DLD1 (cell line): Measurements from ENCODE around the gene RPSA.
"Not testable (repeated sequence)": the region's sequence is repeated elsewhere in the genome, so short reads cannot be mapped to it uniquely, and the experiment has no call there.

Experiments
- in situ Hi-C: cut with HindIII; loops from 2 replicates; pipeline ENCODE4 v1.10.0; 2017; ENCODE audit warnings: low sequenced_read_pairs

Gene RPSA

DNA sequence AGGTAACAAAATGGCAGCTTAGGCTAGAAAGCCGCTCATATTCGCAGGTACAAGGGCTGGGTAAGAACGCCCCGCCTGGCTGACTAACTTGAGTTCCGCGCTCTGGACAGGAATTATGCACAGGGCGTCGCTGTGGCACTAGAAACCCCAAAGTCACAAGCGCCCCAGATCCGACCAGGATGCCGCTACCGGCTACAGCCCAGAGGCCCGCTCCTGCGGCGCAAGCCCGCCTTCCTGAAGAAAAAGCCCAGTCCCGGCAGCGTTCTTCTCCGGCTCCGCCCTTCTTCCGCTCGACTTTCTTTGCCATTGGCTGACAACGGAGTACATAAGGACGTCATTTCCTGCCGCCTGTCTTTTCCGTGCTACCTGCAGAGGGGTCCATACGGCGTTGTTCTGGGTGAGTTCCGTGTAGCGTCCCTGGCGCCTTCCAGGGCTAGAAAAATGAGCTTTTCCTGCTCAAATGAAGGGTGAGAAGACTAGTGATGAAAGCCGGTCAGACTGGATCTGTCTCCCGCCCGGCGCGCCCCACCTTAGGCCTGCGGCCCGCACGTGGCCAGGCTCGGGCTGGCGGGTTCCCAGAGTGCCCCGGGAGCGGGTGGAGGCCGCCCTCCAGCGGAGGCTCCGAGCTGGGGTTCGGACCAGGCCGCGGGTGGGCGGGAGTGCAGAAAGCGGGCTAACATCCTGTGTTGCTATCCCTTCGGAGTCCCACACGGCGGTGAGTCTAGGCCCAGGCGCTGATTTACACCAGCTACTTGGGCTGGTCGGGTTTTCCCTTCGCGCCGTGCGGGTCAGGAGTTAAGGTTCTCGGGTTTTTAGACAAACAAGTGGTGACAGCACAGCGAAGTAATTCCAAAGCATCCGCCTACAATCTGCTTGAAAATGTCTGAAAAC is at the start of gene RPSA:
RPSA (plus strand) TSS at position 353 of the 891 bp plus-strand sequence. CDS start 934 bp downstream, outside the sequence.
- in situ Hi-C loops: no loop called here

DNA sequence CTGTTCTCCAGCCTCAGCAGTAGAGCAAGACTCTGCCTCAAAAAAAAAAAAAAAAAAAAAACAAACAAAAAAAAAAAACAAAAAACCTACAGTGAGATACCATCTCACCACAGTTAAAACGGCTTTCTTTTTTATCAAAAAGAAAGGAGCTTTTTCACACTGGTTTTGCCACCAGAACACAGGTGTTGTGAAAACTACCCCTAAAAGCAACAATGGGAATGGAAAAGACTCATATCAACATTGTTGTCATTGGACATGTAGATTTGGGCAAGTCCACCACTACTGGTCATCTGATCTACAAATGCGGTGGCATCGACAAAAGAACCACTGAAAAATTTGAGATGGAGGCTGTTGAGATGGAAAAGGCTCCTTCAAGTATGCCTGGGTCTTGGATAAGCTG is 48.2 kb upstream of the RPSA start:
- in situ Hi-C loops: no loop called here

DNA sequence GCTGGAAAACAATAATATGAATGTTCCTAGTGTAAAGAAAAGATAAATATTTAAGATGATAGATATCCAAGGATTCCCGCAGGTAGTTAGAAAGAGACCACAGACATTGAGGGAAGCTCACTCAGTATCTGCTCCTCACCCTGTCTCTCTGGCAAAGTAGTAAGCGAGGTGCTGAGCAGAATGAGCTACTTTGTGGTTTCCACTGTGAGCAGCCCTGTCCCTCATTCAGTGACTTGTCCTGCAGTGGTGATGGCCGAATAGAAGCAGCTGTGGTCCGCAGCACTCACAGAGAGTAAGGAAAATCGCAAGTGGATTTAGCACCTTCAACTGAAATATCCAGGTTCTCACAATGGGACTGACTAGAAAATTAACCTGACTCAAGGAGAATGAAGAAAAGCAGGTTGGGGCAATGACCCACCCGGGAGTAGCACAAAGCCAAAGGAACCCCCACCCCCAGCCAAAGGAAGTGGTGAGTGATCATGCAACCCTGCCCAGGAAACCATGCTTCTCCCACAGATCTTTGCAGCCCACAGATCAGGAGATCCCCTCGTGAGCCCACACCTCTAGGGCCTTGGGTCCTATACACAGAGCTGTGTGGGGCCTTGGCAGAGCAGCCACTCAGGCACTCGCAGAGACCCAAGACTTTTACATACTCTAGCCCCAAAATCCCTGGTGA is 45.1 kb upstream of the RPSA start:
- in situ Hi-C loops: no loop called here

DNA sequence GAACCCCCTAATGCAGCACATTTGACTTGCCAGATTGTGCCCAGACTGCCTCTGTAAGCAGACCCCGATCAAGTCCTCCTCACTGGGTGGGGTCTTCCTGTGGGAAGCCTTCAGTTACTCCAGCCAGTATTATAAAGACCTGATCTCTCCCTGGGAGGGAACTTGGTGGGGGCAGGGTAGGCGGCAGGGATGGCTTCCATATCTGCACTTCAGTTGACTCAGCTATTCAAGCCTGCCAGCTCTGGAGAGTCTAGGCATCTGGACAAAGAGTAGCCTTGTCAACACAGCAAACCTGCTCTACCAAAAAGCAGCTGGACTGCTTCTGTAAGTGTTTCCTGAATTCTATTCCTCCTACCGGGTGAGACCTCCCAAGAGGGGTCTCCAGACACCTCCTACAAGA is 44.3 kb upstream of the RPSA start:
- in situ Hi-C loops: no loop called here

DNA sequence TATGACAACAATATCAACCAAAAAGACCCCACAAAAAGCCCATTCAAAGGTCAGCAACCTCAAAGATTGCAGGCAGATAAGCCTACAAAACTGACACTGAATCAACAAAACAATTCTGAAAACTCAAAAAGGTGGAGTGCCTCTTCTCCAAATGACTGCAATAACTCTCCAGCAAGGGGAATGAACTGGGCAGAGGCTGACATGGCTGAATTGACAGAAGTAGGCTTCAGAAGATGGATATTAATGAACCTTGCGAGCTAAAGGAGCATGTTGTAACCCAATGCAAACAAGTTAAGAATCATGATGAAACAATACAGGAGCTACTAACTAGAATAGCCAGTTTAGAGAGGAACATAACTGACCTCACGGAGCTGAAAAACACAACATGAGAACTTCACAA is 43.7 kb upstream of the RPSA start:
- in situ Hi-C loops: no loop called here

DNA sequence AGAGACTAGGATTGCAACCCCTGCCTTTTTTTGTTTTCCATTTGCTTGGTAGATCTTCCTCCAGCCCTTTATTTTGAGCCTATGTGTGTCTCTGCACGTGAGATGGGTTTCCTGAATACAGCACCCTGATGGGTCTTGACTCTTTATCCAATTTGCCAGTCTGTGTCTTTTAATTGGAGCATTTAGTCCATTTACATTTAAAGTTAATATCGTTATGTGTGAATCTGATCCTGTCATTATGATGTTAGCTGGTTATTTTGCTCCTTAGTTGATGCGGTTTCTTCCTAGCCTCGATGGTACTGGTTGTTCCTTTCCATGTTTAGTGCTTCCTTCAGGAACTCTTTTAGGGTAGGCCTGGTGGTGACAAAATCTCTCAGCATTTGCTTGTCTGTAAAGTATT is 36.1 kb upstream of the RPSA start:
- in situ Hi-C loops: not testable (repeated sequence)

DNA sequence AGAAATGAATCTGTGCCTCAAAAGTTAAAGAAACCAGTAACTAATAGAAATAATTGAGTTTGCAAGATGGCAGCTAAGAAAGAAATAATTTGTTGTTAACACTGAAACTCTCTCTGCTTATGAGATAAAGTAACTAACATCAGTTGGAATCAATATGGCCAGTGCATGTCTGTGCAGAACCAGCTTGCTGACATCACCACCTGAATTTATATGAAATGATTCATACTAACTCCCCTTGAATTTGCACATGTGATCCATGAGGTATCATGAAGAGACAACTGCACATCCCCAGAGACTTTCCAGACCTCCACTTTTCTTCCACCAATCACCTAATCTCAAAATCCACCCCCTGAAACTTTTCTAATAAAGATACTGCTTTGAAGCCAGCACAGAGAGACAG is 33.7 kb upstream of the RPSA start:
- in situ Hi-C loops: no loop called here

DNA sequence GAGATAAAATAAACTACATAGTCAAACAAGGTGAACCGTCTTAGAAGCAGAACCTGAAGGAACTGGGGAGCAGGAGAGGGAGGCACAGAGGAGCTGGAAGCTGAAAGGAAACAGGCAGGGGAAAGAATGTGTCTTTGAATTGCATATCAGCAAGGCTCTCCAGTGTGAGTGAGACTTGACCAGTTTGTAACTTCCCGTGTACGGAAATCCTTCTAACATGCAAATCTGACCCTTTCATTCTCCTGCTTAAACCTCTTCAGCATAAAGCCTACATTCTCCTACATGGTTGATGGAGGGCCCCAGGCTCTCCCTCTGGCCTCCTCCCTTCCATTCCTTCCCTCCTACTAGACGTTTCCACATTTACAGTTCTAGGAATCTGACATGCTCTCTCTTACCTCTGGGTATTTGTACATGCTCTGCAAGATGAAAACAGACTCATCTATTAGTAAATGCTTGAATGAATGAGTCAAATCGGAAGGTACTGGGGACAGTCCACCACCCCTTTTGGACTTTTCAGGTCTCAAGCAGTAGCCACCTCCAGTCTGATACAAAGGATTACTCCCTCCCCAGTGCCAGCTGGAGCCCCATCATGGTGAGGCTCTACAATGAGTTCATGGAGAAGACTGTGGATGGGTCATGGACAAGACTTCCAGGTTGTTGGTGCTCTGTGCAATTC is 29.4 kb upstream of the RPSA start:
- in situ Hi-C loops: no loop called here

DNA sequence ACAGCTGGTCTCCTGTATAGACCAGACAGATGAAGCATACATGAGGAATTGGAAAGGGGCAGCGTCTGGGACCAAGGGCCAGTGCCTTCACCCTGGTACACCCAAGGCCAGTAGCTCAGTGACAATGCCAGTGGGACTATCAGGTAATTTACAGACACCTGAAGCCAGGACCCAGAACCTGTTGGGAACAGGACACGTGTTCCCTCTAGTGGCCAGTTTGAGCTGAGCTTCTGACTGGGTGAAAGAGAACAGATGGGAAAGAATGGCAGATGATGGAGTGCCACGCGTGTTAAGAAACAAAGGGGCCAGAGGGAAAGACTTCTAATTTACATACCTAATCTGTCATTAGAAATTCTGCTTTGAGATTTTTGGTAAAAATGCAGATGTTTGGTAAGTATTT is 28.4 kb upstream of the RPSA start:
- in situ Hi-C loops: no loop called here

DNA sequence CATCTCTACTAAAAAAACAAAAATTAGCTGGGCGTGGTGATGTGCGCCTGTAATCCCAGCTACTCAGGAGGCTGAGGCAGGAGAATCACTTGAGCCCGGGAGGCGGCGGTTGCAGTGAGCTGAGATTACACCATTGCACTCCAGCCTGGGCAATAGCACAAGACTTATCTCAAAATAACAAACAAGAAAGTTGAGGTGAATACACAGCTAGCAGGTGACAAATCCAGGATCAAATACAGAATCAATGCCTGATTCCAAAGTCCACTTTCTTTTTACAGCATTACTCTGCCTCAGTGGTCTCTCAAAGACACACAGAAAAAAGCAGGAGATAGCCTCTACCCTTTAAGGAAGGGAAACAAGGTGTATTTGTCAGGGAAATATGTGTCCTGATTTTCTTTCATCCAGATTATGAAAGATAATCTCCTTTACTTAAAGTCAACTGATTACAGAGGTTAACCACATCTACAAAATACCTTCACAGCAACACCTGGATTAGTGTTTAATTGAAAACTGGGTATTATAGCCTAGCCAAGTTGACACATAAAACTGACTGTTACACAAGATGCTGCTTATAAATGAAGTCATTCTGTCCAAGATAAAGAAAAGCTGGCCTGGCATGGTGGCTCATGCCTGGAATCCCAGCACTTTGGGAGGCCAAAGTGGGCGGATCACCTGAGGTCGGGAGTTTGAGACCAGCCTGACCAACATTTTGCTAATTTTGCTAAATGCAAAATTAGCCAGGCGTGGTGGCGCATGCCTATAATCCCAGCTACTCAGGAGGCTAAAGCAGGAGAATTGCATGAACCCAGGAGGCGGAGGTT is 27.4 kb upstream of the RPSA start:
- in situ Hi-C loops: no loop called here

DNA sequence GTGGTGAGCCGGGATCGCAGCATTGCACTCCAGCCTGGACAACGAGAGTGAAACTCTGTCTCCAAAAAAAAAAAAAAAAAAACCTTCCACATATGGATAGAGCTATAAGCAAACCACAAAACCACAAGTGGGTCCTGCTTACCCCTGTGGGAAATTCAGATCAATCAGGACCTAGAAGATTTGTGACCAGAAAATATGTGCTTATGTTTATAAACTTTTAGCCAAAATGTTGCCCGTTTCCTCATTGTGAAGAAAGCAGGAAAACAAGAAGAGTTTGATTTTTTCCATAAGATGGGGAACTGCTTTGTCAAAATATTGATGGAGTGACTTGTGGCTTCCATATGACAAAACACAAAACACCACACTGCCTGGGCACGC is 26.8 kb upstream of the RPSA start:
- in situ Hi-C loops: no loop called here

DNA sequence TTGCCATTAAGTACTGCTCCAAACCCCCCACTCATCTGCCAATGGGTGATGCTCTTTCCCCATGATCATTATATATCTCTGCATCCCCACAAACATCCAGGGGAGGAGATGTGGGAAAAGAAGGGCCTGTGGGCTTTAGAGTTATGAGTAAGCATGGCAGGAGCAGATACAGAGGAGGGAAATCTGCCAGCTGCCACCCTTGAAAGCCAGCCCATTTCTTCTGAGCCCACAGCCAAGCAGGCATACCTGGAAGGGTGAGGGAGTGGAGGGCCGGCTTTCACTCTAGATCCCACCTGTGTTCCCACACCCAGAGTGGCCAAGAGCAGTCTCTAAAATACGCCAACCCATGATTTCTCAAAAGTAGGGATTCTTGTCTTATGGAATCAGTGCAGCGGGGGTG is 25.1 kb upstream of the RPSA start:
- in situ Hi-C loops: no loop called here

DNA sequence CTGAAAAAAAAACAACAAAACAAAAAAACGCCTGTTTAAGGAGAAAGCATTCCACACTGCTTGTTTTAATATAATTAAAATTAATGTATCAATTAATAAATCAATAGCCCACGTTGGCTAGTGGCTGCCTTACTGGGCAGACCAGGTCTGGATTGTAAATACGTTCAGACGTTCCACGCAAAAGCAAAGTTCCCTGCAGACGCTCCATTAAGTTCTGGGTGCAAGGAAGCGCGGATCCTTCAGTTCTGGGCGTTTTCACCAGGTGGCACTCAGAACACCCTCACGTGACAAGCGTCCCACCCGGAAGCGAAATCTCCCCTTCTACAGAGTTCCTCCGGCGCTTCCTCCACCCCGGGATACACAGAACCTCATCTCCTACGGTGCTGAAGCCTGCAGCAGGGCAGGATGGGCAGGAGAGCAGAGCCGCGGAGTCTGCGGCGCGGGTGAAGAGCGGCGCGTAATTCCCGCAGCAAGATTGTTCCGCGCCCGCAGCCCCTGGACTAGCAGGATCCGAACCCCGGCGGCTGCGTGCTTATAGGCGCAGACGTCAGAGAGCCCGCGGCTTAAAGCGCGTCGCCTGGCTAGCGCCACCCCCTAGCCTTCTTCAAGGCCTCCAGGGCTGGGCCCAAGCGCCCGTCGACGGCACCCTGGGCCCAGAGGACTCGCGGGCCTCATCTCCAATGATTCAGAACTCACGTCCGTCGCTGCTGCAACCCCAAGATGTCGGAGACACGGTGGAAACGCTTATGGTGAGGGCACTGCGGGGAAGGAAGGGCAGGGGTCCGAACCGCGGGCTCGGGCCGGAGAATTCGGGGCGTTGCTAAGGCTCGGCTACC is 23.3 kb upstream of the RPSA start, which contains the start of gene SLC25A38:
SLC25A38 (plus strand) TSS at position 326 of the 836 bp plus-strand sequence; CDS start at position 681, 355 bp downstream.
- in situ Hi-C loops: no loop called here

DNA sequence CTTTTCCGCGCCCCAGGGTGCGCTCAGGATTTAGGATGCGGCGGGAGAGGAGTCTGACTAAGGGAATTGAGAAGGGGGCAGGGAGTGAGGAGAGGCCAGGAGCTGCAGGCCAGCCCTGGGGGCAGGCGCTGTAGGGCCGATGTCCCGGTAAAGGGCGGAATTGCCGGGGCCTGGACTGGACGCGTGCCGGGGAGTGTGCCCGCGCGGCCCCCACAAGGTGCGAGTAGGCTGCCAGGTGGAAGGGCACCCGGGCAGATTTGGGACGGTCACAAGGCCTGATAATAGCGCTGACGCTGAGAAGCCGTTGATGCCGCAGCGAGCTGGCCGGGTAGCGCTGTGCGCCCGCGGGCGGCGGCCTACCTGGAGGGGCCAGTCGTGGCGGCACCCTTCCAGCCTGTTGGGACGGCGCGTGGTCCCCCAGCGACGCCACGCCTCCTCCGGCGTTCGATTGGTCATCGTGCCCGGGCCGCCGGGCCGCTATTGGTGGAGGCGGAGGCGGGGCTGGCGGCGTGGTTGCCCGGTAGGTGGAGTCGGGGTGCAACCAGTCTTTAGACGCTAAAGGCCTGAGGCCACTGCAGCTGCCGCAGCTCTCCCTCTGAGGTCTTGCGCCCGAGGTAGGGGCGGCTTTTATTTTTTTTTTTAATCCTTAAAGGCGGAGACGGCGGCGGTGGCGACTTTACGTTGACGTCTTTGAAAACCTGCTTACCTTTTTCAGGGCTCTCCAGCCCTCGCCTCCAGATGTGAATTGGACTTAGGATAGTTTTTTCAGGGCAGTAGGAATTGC is 22.4 kb upstream of the RPSA start:
- in situ Hi-C loops: no loop called here

DNA sequence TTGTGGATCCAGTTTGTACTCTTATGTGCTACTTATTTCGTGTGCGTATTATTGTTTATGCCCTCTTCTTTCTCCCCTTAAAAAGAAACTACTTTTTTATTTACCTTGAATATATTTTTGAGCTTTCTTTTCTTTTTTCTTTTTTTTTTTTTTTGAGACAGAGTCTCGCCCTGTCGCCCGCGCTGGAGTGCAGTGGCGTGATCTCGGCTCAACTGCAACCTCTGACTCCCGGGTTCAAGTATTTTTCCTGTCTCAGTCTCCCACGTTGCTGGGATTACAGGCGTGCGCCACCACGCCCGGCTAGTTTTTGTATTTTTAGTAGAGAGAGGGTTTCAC is 21.9 kb upstream of the RPSA start:
- in situ Hi-C loops: no loop called here

DNA sequence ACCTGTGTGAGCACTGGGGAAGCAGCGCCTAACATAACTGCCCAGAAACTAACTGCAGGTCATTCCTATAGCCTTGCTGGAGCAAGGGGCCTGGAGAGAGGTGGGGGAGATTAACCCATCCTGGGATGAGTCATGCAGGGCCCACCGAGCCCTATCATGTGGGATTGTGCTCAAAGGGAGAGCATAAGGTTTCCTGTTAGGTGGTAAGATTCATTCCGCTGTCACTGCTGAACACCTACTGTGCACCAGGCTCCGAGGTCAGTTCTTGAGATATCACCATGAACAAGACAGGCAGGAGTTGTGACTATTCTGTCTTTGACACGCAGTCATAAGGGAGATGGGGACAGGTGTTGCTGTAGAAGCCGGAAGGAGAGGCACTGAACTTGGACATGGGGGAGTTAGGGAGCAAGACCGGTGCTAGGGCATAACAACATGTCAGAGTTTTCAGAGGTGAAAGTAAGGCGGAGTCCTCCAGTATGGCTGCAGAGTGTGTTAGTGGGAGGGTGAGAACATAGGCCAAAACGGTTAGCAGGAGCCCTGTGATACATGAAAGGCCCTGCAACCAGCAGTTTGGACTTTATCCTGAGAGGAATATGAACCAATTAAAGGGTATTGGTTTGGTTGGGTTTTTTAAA is 20.9 kb upstream of the RPSA start:
- in situ Hi-C loops: no loop called here

DNA sequence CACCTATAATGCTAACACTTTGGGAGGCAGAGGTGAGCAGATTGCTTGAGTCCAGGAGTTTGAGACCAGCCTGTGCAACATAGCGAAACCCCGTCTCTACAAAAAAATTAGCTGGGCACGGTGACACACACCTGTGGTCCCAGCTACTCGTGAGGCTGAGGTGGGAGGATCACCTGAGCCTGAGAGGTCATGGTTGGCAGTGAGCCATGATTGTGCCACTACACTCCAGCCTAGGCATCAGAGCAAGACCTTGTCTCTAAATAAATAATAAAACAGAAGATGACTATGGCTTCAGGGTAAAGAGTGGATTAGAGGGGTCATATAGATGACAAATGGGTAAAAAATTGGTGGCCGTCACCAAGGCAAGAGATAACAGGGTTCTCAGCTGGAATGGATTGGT is 20.2 kb upstream of the RPSA start:
- in situ Hi-C loops: no loop called here

DNA sequence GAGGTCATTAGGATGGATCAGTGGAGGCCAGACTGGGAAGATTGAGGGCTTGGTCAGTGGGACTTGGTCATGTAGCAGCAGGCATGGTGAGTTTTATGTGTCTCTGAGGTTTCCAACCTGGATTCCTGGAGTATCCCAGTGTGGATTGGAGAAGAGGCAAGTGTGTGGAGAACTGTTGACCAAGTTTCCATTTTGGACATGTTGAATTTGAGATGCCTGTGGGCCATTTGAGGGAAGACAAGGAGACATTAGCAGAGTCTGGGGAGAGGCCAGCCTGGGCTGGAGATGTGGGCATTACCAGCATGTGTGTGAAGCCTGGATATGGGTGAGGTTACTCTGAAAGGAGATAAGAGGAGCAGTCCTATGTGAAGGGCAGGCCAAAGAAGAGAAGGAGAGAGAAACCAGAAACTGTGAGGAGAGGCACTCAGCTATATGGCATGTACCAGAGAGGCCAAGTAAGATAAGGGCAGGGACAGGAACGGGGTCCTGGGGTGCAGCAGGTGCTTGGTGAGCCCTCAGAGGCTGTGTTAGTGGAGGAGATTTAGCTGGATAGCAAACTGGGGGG is 19.0 kb upstream of the RPSA start:
- in situ Hi-C loops: no loop called here

DNA sequence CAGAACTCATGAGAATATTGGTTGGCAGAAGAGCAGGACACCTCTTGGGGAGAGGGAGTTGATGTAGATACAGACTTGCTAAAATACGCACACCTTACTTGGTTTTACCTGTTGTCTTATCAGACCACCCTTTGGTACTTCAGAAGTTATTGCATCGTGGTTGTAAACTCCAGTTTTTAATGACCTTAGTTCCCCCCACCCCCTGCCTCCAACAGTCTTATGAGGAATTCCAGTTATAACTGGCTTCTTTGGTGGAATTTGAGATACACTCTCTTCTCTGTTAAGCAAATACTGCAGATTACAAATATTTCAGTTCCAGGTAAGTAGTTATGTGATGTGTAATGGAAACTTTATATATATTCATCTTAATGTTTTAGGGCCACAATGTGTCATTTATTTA is 18.4 kb upstream of the RPSA start:
- in situ Hi-C loops: no loop called here
